ENCODE data around the gene ITPKC.

Gene ITPKC

GRCh38 chr19:40714441-40715299 is 2.2 kb upstream of the ITPKC start:
- Histone ChIP-seq H3K36me3 (ENCODE audit: control insufficient read depth, insufficient read depth, low read length) (peaks cover 7% of the 10 kb centered on the region), H3K27ac (ENCODE audit: insufficient read depth, low read depth, low read length, poor library complexity, severe bottlenecking) (peak overlapping the region; percentile 52), H3K4me1 (ENCODE audit: control insufficient read depth, insufficient read depth, low read length) (peaks cover 13% of the 10 kb centered on the region), H3K9me3 (ENCODE audit: control insufficient read depth, low read length) (no peaks in the 10 kb centered on the region), H3K27me3 (ENCODE audit: control insufficient read depth, insufficient read depth, low read length, poor library complexity, severe bottlenecking) (no peaks in the 10 kb centered on the region), H3K4me3 (ENCODE audit: insufficient read depth, low read depth, low read length) (peak overlapping the region; percentile 93)
- WGBS, 2 experiments = 6 to 8% methylated on average over 31 of the region's 31 CpGs

- peaks cover 7% of the 10 kb centered on the region for H3K36me3 ChIP-seq (ENCODE audit: control insufficient read depth, insufficient read depth, low read length)
- H3K4me3 ChIP-seq (ENCODE audit: insufficient read depth, low read depth, low read length) = peak overlapping the region; percentile 93
- no peaks in the 10 kb centered on the region for H3K27me3 ChIP-seq (ENCODE audit: control insufficient read depth, insufficient read depth, low read length, poor library complexity, severe bottlenecking)
- H3K27ac ChIP-seq (ENCODE audit: insufficient read depth, low read depth, low read length, poor library complexity, severe bottlenecking) = peak overlapping the region; percentile 77
- peaks cover 13% of the 10 kb centered on the region for H3K4me1 ChIP-seq (ENCODE audit: control insufficient read depth, insufficient read depth, low read length)
- 6 to 8% methylated on average over 8 of the region's 8 CpGs for WGBS, 2 experiments
- H3K9me3 ChIP-seq (ENCODE audit: control insufficient read depth, low read length) = no peaks in the 10 kb centered on the region
Measured at GRCh38 chr19:40716031-40716481, 856 bp upstream of the ITPKC start.

- H3K27me3 ChIP-seq (ENCODE audit: control insufficient read depth, insufficient read depth, low read length, poor library complexity, severe bottlenecking) = no peaks in the 10 kb centered on the region
- H3K36me3 ChIP-seq (ENCODE audit: control insufficient read depth, insufficient read depth, low read length) = peaks cover 6% of the 10 kb centered on the region
- peaks cover 13% of the 10 kb centered on the region for H3K4me1 ChIP-seq (ENCODE audit: control insufficient read depth, insufficient read depth, low read length)
- peak overlapping the region; percentile 38 for H3K27ac ChIP-seq (ENCODE audit: insufficient read depth, low read depth, low read length, poor library complexity, severe bottlenecking)
- peak overlapping the region; percentile 93 for H3K4me3 ChIP-seq (ENCODE audit: insufficient read depth, low read depth, low read length)
- no peaks in the 10 kb centered on the region for H3K9me3 ChIP-seq (ENCODE audit: control insufficient read depth, low read length)
- whole genome bisulfite sequencing, 2 experiments = 2% methylated on average over 20 of the region's 20 CpGs
Measured at GRCh38 chr19:40717325-40717879, 490 bp downstream of the ITPKC start.

- no peaks in the 10 kb centered on the region for H3K36me3 ChIP-seq (ENCODE audit: control insufficient read depth, insufficient read depth, low read length)
- peaks cover 13% of the 10 kb centered on the region for H3K4me1 ChIP-seq (ENCODE audit: control insufficient read depth, insufficient read depth, low read length)
- no peaks in the 10 kb centered on the region for H3K27me3 ChIP-seq (ENCODE audit: control insufficient read depth, insufficient read depth, low read length, poor library complexity, severe bottlenecking)
- peak overlapping the region; percentile 93 for H3K4me3 ChIP-seq (ENCODE audit: insufficient read depth, low read depth, low read length)
- H3K9me3 ChIP-seq (ENCODE audit: control insufficient read depth, low read length) = no peaks in the 10 kb centered on the region
- no peak overlapping the region for H3K27ac ChIP-seq (ENCODE audit: insufficient read depth, low read depth, low read length, poor library complexity, severe bottlenecking)
- 23% methylated on average over 20 of the region's 20 CpGs for WGBS, 2 experiments
Measured at GRCh38 chr19:40717880-40718773, 1.2 kb downstream of the ITPKC start.

GRCh38 chr19:40718774-40719391 is 2.0 kb downstream of the ITPKC start:
- peak overlapping the region; percentile 93 for H3K4me3 ChIP-seq (ENCODE audit: insufficient read depth, low read depth, low read length)
- H3K9me3 ChIP-seq (ENCODE audit: control insufficient read depth, low read length) = no peaks in the 10 kb centered on the region
- 15% methylated on average over 16 of the region's 16 CpGs for WGBS, 2 experiments
- no peaks in the 10 kb centered on the region for H3K36me3 ChIP-seq (ENCODE audit: control insufficient read depth, insufficient read depth, low read length)
- peaks cover 13% of the 10 kb centered on the region for H3K4me1 ChIP-seq (ENCODE audit: control insufficient read depth, insufficient read depth, low read length)
- H3K27ac ChIP-seq (ENCODE audit: insufficient read depth, low read depth, low read length, poor library complexity, severe bottlenecking) = no peak overlapping the region
- no peaks in the 10 kb centered on the region for H3K27me3 ChIP-seq (ENCODE audit: control insufficient read depth, insufficient read depth, low read length, poor library complexity, severe bottlenecking)

- no peak overlapping the region for H3K4me3 ChIP-seq (ENCODE audit: insufficient read depth, low read depth, low read length)
- no peaks in the 10 kb centered on the region for H3K9me3 ChIP-seq (ENCODE audit: control insufficient read depth, low read length)
- peaks cover 9% of the 10 kb centered on the region for H3K4me1 ChIP-seq (ENCODE audit: control insufficient read depth, insufficient read depth, low read length)
- H3K36me3 ChIP-seq (ENCODE audit: control insufficient read depth, insufficient read depth, low read length) = no peaks in the 10 kb centered on the region
- WGBS, 2 experiments = 87 to 89% methylated on average over 7 of the region's 7 CpGs
- no peak overlapping the region for H3K27ac ChIP-seq (ENCODE audit: insufficient read depth, low read depth, low read length, poor library complexity, severe bottlenecking)
- no peaks in the 10 kb centered on the region for H3K27me3 ChIP-seq (ENCODE audit: control insufficient read depth, insufficient read depth, low read length, poor library complexity, severe bottlenecking)
Measured at GRCh38 chr19:40719414-40719894, 2.5 kb downstream of the ITPKC start.

GRCh38 chr19:40721140-40721486 is 4.2 kb downstream of the ITPKC start:
- 86 to 91% methylated on average over 6 of the region's 6 CpGs for WGBS, 2 experiments
- Histone ChIP-seq H3K36me3 (ENCODE audit: control insufficient read depth, insufficient read depth, low read length) (peaks cover 3% of the 10 kb centered on the region), H3K4me1 (ENCODE audit: control insufficient read depth, insufficient read depth, low read length) (peaks cover 6% of the 10 kb centered on the region), H3K4me3 (ENCODE audit: insufficient read depth, low read depth, low read length) (no peak overlapping the region), H3K27me3 (ENCODE audit: control insufficient read depth, insufficient read depth, low read length, poor library complexity, severe bottlenecking) (no peaks in the 10 kb centered on the region), H3K9me3 (ENCODE audit: control insufficient read depth, low read length) (no peaks in the 10 kb centered on the region), H3K27ac (ENCODE audit: insufficient read depth, low read depth, low read length, poor library complexity, severe bottlenecking) (no peak overlapping the region)

- Histone ChIP-seq H3K4me1 (ENCODE audit: control insufficient read depth, insufficient read depth, low read length) (peaks cover 5% of the 10 kb centered on the region), H3K9me3 (ENCODE audit: control insufficient read depth, low read length) (no peaks in the 10 kb centered on the region), H3K27me3 (ENCODE audit: control insufficient read depth, insufficient read depth, low read length, poor library complexity, severe bottlenecking) (no peaks in the 10 kb centered on the region), H3K36me3 (ENCODE audit: control insufficient read depth, insufficient read depth, low read length) (peaks cover 3% of the 10 kb centered on the region), H3K27ac (ENCODE audit: insufficient read depth, low read depth, low read length, poor library complexity, severe bottlenecking) (no peak overlapping the region), H3K4me3 (ENCODE audit: insufficient read depth, low read depth, low read length) (no peak overlapping the region)
- WGBS, 2 experiments = 89 to 96% methylated on average over 8 to 9 of the region's 9 CpGs
Measured at GRCh38 chr19:40721936-40722661, 5.2 kb downstream of the ITPKC start.

GRCh38 chr19:40723661-40724254 is 6.8 kb downstream of the ITPKC start:
- Histone ChIP-seq H3K27ac (ENCODE audit: insufficient read depth, low read depth, low read length, poor library complexity, severe bottlenecking) (no peak overlapping the region), H3K27me3 (ENCODE audit: control insufficient read depth, insufficient read depth, low read length, poor library complexity, severe bottlenecking) (no peaks in the 10 kb centered on the region), H3K36me3 (ENCODE audit: control insufficient read depth, insufficient read depth, low read length) (peaks cover 3% of the 10 kb centered on the region), H3K4me3 (ENCODE audit: insufficient read depth, low read depth, low read length) (no peak overlapping the region), H3K4me1 (ENCODE audit: control insufficient read depth, insufficient read depth, low read length) (no peaks in the 10 kb centered on the region), H3K9me3 (ENCODE audit: control insufficient read depth, low read length) (no peaks in the 10 kb centered on the region)
- 85 to 94% methylated on average over 5 of the region's 5 CpGs for WGBS, 2 experiments
